Ureter (tissue), 1 donor: ENCODE results near the gene OSBPL8. TPM values are rescaled to one million over a fixed set of nuclear protein-coding genes. Genes with fewer than 3 reads are reported as not detected.

Source experiments
- DNase-seq: peaks from one replicate; pipeline ENCODE4 v3.0.0-alpha.2; 2020; ENCODE audit warnings: low spot score
- total RNA-seq: library from RNA; stranded (reverse); gene quantifications from one replicate; pipeline ENCODE4 v1.2.4, GENCODE V29; 2023
- donor health status: DM: yes; HTN: yes; CAD: no.

Gene OSBPL8
- total RNA-seq, 1 donor from 2014 or later: 59.5 TPM

- DNase-seq: no peak
These were observed 89.3 kb downstream of the OSBPL8 start for GRCh38 chr12:76470028-76470939.

GRCh38 chr12:76464631-76465166 is 94.9 kb downstream of the OSBPL8 start:
- no peak for DNase-seq

GRCh38 chr12:76462668-76463224 is 96.8 kb downstream of the OSBPL8 start:
- no peak for DNase-seq

GRCh38 chr12:76460807-76461206 is 98.8 kb downstream of the OSBPL8 start:
- DNase-seq: no peak

- DNase-seq: no peak
These were observed 101.8 kb downstream of the OSBPL8 start for GRCh38 chr12:76457818-76458217.

- DNase-seq: no peak
These were observed 102.6 kb downstream of the OSBPL8 start for GRCh38 chr12:76457010-76457409.

- DNase-seq: no peak
These were observed 103.8 kb downstream of the OSBPL8 start for GRCh38 chr12:76455582-76456345.

- no peak for DNase-seq
These were observed 108.0 kb downstream of the OSBPL8 start for GRCh38 chr12:76451528-76451927.

GRCh38 chr12:76450690-76451089 is 108.9 kb downstream of the OSBPL8 start:
- no peak for DNase-seq

GRCh38 chr12:76449993-76450392 is 109.6 kb downstream of the OSBPL8 start:
- DNase-seq: no peak

GRCh38 chr12:76449583-76449982 is 110.0 kb downstream of the OSBPL8 start:
- DNase-seq: no peak

GRCh38 chr12:76449016-76449415 is 110.6 kb downstream of the OSBPL8 start:
- no peak for DNase-seq

GRCh38 chr12:76446090-76446489 is 113.5 kb downstream of the OSBPL8 start:
- DNase-seq: no peak

- no peak for DNase-seq
These were observed 114.1 kb downstream of the OSBPL8 start for GRCh38 chr12:76445462-76445861.

- DNase-seq: no peak
These were observed 115.1 kb downstream of the OSBPL8 start for GRCh38 chr12:76444408-76444984.

- DNase-seq: no peak
These were observed 118.6 kb downstream of the OSBPL8 start for GRCh38 chr12:76441016-76441415.

- DNase-seq: no peak
These were observed 126.8 kb downstream of the OSBPL8 start for GRCh38 chr12:76432733-76433132.

GRCh38 chr12:76428117-76428516 is 131.5 kb downstream of the OSBPL8 start:
- no peak for DNase-seq

- no peak for DNase-seq
These were observed 133.4 kb downstream of the OSBPL8 start for GRCh38 chr12:76426160-76426559.

- no peak for DNase-seq
These were observed 134.6 kb downstream of the OSBPL8 start for GRCh38 chr12:76424941-76425340.

- no peak for DNase-seq
These were observed 136.8 kb downstream of the OSBPL8 start for GRCh38 chr12:76422543-76423438.
